ENCODE results near the gene CHST11.

CHST11 gene

DNA sequence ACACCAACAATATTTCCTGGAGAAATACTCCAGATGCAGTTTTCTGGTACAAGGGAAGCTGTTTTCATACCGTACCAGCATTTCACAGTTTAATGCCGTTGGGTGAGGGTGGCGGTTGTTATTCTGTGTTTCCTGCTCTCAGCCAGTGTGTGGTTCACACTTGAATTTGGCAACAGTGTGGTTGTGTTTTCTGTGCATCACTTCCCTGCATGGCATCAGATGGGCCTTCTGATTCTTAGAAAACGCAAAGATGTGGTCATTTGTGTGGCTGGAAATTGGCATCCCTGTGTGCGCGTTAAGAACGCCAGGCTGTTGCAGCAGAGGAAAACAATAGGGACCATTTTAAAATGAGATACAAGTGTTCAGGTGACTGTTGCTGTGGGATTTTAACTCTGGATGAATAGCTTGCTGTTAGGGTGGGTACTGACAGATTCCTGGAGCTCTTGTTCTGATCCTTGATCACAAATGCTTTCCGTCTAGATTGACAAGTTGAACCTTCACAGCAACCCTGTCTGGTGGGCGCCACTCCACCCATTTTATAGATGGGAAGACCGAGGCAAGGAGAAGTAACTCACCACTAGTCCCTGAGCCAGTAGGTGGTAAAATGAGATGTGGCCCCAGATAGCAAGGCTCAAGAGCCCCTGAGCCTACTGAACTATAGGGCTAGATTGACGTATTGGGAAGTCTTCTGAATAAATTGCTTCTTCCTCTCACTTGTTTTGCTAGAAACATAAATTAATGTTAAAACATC, 231.2 kb downstream of the CHST11 start:
- H3K4me3 ChIP-seq (ENCODE audit: low read length) = no peak overlapping the region
- DNase-seq (ENCODE audit: low read depth) = no peak
- TF ChIP-seq, protein P1, sequence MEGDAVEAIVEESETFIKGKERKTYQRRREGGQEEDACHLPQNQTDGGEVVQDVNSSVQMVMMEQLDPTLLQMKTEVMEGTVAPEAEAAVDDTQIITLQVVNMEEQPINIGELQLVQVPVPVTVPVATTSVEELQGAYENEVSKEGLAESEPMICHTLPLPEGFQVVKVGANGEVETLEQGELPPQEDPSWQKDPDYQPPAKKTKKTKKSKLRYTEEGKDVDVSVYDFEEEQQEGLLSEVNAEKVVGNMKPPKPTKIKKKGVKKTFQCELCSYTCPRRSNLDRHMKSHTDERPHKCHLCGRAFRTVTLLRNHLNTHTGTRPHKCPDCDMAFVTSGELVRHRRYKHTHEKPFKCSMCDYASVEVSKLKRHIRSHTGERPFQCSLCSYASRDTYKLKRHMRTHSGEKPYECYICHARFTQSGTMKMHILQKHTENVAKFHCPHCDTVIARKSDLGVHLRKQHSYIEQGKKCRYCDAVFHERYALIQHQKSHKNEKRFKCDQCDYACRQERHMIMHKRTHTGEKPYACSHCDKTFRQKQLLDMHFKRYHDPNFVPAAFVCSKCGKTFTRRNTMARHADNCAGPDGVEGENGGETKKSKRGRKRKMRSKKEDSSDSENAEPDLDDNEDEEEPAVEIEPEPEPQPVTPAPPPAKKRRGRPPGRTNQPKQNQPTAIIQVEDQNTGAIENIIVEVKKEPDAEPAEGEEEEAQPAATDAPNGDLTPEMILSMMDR (conservative IDR thresholded peaks at IDR 0.05; ENCODE audit: low read length) = no peak

DNA sequence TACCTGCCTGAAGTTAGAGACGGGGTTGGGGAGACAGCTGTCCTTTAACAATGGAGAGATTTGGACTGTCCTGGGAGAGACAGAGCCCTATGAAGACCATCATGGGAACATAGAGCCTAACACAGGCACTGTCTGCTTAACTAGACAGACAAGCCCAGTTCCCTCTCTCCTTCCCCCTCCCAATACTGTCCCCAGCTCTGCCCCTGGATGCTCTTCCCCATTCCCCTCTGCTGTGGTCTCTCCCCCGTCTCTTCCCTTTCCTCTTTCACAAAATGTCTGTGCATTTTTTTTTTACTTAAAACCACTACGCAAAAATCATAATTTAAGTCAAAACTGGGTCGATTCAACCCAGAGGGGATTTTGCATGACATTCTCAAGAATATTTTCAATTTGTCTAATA, 232.9 kb downstream of the CHST11 start:
- no peak overlapping the region for H3K4me3 ChIP-seq (ENCODE audit: low read length)
- DNase-seq (ENCODE audit: low read depth) = no peak
- TF ChIP-seq, protein P1 (conservative IDR thresholded peaks at IDR 0.05; ENCODE audit: low read length) = no peak

DNA sequence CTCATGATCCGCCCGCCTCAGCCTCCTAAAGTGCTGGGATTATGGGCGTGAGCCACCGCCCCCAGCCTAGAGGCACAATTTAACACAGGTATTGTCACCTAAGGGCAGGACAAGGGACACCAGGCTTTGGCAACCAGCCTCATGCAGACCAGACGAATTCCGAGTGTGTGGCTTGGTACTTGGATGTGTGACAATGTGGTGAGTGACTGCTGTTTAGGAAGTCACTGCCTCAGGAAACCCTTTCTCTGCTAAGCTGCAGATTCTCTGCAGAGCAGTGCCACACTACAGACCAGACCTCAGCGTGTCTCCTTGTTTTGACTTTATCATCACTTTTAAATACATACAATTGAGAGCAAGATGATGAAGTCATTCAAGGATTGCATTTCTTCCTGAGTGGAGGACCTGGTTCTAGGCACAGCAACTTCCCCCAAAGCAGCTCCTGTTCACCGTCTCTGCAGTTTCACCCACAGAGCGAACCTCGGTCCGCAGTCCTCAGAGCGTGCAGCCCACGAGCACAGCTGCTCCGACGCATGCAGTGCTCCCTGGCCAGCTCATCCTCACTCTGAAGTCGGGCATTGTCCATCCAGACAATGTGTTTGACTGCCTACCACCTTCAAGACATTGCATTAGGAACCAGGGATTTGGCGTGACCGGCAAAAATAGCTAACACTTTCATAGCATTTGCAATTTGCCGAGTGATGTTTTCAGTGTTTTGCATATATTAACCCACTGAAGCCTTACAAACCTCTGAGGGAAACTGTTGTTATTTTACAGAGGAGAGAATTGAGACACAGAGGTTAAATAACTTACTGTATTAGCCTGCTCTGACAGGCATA, 235.2 kb downstream of the CHST11 start:
- no peak for DNase-seq (ENCODE audit: low read depth)
- H3K4me3 ChIP-seq (ENCODE audit: low read length) = no peak overlapping the region

DNA sequence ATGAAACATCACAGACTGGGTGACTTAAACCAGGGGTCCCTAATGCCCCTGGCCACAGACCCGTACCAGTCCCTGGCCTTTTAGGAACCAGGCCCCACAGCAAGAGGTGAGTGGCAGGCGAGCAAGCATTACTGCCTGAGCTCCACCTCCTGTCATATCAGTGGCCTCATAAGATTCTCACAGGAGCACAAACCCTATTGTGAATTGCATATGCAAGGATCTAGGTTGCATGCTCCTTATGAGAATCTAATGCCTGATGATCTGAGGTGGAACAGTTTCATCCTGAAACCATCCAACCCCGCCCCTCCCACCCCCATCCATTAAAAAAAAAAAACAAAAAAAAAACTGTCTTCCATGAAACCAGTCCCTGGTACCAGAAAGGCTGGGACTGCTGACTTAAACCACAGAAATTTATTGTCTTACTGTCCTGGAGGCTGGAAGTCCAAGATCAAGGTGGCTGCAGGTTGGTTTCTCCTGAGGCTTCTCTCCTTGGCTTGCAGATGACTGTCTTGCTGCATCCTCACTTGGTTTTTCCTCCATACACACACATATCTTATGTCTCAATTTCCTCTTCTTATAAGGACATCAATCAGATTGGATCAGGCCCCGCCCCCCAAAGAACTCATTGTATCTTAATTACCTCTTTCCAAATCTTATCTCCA, 235.9 kb downstream of the CHST11 start:
- no peak for DNase-seq (ENCODE audit: low read depth)
- H3K4me3 ChIP-seq (ENCODE audit: low read length) = no peak overlapping the region

More for the DNA sequence above, 235.2 kb downstream of the CHST11 start:
- TF ChIP-seq, protein P1 (conservative IDR thresholded peaks at IDR 0.05; ENCODE audit: low read length) = no peak

DNA sequence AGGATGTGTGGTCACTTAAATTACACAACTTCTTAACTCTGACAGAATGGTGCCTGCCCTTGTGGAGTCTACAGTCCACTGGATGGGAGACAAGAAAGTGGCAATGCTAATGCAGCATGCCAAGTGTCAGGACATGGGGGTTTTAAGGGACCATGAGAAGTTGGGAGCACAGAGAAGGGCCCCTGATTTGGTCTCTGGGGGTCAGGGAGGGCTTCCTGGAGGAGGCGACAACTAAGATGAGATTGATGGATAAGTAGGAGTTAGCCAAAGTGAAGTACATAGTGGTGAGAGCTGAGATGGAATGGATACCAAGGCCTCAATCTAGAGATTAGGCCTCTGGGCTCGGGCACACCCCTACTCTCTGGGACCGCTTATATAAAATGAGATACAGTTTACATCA, 236.7 kb downstream of the CHST11 start:
- H3K4me3 ChIP-seq (ENCODE audit: low read length) = no peak overlapping the region
- TF ChIP-seq, protein P1 (conservative IDR thresholded peaks at IDR 0.05; ENCODE audit: low read length) = no peak
- no peak for DNase-seq (ENCODE audit: low read depth)

More for the DNA sequence above, 235.9 kb downstream of the CHST11 start:
- TF ChIP-seq, protein P1 (conservative IDR thresholded peaks at IDR 0.05; ENCODE audit: low read length) = no peak

DNA sequence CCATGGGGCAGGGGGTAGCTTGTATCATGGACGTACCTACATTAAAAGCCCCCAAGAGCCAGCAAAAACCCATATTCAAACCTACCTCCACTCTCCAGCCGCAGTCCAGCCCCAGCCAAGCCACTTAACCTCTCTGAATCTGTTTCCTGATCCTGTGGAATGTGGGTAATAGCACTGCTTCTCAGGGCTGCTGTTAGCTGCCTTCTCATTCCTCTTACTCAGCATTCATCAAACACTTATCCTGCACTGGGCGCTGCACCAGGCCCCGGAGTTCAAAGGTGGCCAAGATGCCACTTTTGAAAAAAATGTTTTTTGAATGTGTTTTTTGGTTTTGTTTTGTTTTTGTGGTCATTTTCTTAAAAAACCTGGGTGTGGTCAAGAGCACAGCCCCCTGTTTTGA, 237.4 kb downstream of the CHST11 start:
- TF ChIP-seq, protein P1 (conservative IDR thresholded peaks at IDR 0.05; ENCODE audit: low read length) = no peak
- peak; percentile 34 for DNase-seq (ENCODE audit: low read depth)
- H3K4me3 ChIP-seq (ENCODE audit: low read length) = no peak overlapping the region

Measured in AG10803 (cell line).